Fibroblast of the aortic adventitia (primary cell): ENCODE data around the gene NALCN. TPM values are rescaled to one million over a fixed set of nuclear protein-coding genes. Genes with fewer than 3 reads are reported as not detected.

Experiments
- DNase-seq: peaks from one replicate; pipeline ENCODE4 v3.0.0-alpha.2; 2010; ENCODE audit warnings: low read depth
- H3K4me3 ChIP-seq: 2 replicates; pipeline ENCODE4 v1.5.1; 2011; ENCODE audit warnings: low read depth, mild to moderate bottlenecking, control low read depth, low read length, moderate library complexity
- total RNA-seq: library from RNA; depleted of rRNA; stranded (reverse); fragments of >200 nt; gene quantifications from 2 replicates; pipeline ENCODE4 v1.2.3, GENCODE V29; 2012; ENCODE audit warnings: low replicate concordance
- TF ChIP-seq, protein P1 (sequence below): IDR thresholded peaks from 2 replicates; pipeline ENCODE4 v1.5.1; 2011; ENCODE audit warnings: mild to moderate bottlenecking, low read length, control low read depth, inconsistent platforms; ENCODE audit not compliant: insufficient read depth

Gene NALCN
- total RNA-seq, 1 donor: 3.1 TPM

DNA sequence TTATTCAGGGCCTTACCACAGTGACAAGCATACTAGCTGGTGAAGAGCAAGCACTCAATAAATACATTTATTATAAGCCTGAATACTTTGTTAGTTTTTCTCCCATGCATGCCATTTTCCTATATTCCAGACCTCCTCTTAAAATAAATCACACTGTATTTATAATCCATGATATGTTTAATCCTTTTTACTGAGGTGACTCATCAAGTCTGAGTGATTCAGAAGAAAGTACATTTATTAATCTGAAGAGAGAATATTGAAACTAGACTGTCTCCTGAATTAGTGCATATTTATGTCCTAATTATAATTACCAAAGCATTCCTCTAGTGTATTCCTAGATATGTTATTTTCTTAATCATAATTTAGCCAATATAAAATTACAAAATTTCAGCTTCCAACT, 323.3 kb downstream of the NALCN start:
- no peak for DNase-seq

GRCh38 chr13:101090287-101090686, 326.0 kb downstream of the NALCN start:
- no peak for DNase-seq
- no peak overlapping the region for H3K4me3 ChIP-seq
- TF ChIP-seq, protein P1, sequence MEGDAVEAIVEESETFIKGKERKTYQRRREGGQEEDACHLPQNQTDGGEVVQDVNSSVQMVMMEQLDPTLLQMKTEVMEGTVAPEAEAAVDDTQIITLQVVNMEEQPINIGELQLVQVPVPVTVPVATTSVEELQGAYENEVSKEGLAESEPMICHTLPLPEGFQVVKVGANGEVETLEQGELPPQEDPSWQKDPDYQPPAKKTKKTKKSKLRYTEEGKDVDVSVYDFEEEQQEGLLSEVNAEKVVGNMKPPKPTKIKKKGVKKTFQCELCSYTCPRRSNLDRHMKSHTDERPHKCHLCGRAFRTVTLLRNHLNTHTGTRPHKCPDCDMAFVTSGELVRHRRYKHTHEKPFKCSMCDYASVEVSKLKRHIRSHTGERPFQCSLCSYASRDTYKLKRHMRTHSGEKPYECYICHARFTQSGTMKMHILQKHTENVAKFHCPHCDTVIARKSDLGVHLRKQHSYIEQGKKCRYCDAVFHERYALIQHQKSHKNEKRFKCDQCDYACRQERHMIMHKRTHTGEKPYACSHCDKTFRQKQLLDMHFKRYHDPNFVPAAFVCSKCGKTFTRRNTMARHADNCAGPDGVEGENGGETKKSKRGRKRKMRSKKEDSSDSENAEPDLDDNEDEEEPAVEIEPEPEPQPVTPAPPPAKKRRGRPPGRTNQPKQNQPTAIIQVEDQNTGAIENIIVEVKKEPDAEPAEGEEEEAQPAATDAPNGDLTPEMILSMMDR: no peak

More for the DNA sequence above, 323.3 kb downstream of the NALCN start:
- TF ChIP-seq, protein P1: no peak
- H3K4me3 ChIP-seq: no peak overlapping the region

DNA sequence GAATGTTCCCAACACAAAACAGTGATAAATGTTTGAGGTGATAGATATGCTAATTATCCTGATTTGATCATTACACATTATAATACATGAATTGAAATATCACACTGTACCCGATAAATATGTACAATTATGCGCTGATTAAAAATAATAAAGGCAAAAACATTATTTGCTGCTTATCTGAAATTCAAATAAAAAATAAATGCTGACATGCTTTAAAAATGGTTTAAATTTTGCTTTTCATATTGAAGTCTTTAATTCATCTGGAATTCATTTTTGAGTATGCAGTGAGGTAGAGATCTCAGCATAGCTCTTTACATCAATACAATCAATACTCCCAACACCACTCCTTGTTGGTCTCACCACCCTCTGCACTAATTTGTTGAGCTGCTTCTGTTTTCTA, 330.8 kb downstream of the NALCN start:
- H3K4me3 ChIP-seq: no peak overlapping the region
- TF ChIP-seq, protein P1: no peak

GRCh38 chr13:101082441-101082840, 333.9 kb downstream of the NALCN start:
- TF ChIP-seq, protein P1: no peak
- no peak overlapping the region for H3K4me3 ChIP-seq
- no peak for DNase-seq

More for the DNA sequence above, 330.8 kb downstream of the NALCN start:
- no peak for DNase-seq

DNA sequence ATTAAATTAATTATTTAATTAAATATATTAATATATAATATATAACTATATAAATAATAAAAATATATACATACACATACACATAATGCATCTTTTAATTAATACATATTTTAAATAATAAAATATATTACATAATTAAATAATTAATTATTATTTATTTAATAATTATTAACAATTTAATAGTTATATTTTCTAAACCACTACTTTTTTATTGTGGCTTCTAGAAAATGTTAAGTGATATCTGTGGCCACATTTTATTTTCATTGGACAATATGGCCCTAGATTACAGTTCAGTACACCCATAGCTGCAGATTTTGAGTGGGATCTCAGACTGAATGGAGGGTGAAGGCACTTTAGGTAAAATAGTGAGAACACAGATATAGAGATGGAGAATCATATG, 335.7 kb downstream of the NALCN start:
- TF ChIP-seq, protein P1: no peak

DNA sequence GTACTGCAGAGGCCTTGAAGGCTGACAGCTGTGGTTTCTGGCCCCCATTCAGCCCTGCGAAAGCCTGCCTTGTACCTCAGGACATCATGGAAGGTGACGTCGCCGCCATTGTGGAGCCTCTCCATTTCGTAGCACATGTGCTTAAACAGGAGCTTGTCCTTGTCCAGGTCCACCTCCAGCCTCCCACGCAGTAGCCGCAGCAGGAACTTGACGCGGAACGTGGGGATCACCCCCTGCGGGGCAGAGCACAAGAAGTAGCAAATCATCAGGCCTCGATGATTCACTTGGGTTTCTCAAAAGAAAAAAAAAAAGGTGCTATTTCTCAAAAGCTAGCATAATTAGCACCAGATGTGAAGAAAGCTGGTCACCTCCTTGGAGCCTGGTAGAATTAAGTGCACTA, 351.0 kb downstream of the NALCN start:
- H3K4me3 ChIP-seq: no peak overlapping the region
- DNase-seq: no peak
- TF ChIP-seq, protein P1: no peak

More for the DNA sequence above, 335.7 kb downstream of the NALCN start:
- no peak overlapping the region for H3K4me3 ChIP-seq
- DNase-seq: no peak

DNA sequence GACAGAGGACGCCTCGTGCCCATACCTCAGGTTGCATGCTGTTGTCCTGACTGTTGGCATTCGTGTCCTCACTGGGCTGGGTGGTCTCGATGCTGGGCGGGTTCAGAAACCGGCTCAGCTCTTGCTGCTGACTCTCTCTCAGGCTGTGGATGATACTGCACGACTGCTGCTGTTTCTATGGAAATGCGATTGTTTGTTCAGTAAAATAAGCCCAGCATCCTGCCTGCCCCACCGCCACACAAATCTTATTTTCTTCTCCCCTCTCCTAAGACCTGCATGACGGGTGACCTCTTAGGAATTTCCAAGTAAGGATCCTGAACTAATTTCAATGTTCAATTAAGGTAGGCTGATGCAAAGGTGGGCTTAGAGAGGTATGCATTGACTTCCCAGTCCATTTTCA, 356.5 kb downstream of the NALCN start:
- H3K4me3 ChIP-seq: no peak overlapping the region
- TF ChIP-seq, protein P1: no peak
- no peak for DNase-seq
